ENCODE data around the gene KCNE1. TPM values are rescaled to one million over a fixed set of nuclear protein-coding genes. Genes with fewer than 3 reads are reported as not detected.

Gene KCNE1
- total RNA-seq = 2.2 TPM

DNA sequence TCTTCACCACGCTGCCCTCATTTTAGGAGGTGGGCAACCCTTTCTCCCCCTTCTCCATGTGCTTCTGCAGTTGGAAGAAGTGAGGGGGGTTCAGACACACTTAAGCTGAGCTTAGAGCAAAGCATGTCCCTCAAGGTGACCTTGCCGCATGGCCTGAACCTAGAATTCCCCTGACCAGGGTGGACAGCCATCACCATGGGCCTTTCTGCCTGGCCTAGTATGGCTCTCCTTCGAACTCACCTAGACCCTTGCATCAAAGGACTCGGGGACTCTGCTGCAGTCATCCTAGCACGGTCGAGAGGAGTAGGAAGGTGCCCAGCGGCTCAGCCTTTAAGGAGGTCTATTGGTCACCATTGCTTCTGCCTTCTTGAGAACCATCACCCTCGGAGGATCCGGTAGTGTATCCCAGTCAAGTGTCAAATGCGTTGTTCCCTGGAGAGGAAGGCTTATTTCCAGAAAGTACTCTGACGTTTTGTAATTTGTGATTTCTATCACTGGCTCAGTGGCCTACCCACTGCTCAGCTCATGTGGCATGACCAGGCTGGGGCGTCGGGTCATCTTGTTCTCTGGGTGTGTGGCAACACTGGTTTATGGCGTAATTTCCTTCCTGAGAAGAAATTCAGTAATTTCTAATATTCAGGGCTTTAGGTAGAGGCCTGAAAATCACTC lies at the start of gene KCNE1:
KCNE1 (minus strand) TSS at position 424 of the 669 bp plus-strand sequence. CDS start 62,576 bp downstream, outside the sequence.

DNA sequence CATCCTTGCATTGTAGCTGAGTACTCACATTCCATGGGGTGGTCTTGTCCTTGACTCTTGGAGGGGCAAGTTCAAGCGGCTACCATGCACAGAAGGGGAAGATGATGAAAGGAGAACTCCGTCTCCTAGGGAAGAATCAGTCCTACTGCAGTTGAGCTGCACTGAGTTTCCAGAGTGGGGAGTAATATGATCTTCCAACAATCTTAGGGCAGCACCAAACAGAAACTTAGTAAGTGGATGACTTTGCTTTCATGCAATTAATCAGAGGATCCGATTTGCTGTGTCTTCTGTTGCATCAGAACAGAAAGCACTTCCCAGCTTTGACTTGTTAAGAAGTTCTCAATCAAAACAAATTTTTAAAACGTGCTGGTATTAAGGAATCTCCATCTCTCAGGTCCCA lies 88.2 kb downstream of the KCNE1 start, which contains the start of gene SMIM34:
SMIM34 (minus strand) TSS at position 147 of the 400 bp plus-strand sequence; CDS start at position 35, 112 bp downstream.

Small RNAs within 50 kb of the gene (small RNA-seq; reads per million reads assigned to genes)
- gene RF00614 (ENCODE audit: low replicate concordance) = not detected

Other genes starting within 250 kb of the KCNE1 start
- not detected for gene KCNE2, start 148.2 kb downstream of the KCNE1 start, total RNA-seq
- 27.2 TPM for gene SMIM11, start 136.7 kb downstream of the KCNE1 start, total RNA-seq
- not detected for gene SMIM34, start 88.3 kb downstream of the KCNE1 start, total RNA-seq
- gene RCAN1, start 102.9 kb upstream of the KCNE1 start, total RNA-seq = 71.7 TPM
- not detected for gene CLIC6, start 156.8 kb upstream of the KCNE1 start, total RNA-seq